Myocyte (in vitro differentiated cells): ENCODE results near the gene RAD51B. TPM values are rescaled to one million over a fixed set of nuclear protein-coding genes. Genes with fewer than 3 reads are reported as not detected.

Experiments used
- DNase-seq: peaks from one replicate; pipeline ENCODE4 v3.0.0-alpha.2; 2012; ENCODE audit warnings: low read depth
- total RNA-seq: library from RNA; depleted of rRNA; stranded (reverse); fragments of >200 nt; gene quantifications from 2 replicates; pipeline ENCODE4 v1.2.3, GENCODE V29; 2014

The RAD51B gene
- total RNA-seq, 1 donor from 2014 or later: 70.0 TPM

GRCh38 chr14:68653804-68654203, 834.2 kb downstream of the RAD51B start:
- DNase-seq: no peak

- DNase-seq: no peak
These were observed 834.9 kb downstream of the RAD51B start for GRCh38 chr14:68654471-68654941.

GRCh38 chr14:68655021-68655831, 835.6 kb downstream of the RAD51B start:
- peak; percentile 81 for DNase-seq

GRCh38 chr14:68655911-68656316, 836.3 kb downstream of the RAD51B start:
- peak; percentile 63 for DNase-seq

- no peak for DNase-seq
These were observed 836.9 kb downstream of the RAD51B start for GRCh38 chr14:68656452-68656851.

GRCh38 chr14:68657300-68658028, 837.9 kb downstream of the RAD51B start:
- DNase-seq: no peak

GRCh38 chr14:68658029-68658509, 838.5 kb downstream of the RAD51B start:
- no peak for DNase-seq

- no peak for DNase-seq
These were observed 839.7 kb downstream of the RAD51B start for GRCh38 chr14:68658943-68659931.

- no peak for DNase-seq
These were observed 840.9 kb downstream of the RAD51B start for GRCh38 chr14:68660495-68660894.

- DNase-seq: no peak
These were observed 841.9 kb downstream of the RAD51B start for GRCh38 chr14:68661226-68662225.

- peak; percentile 95 for DNase-seq
These were observed 842.8 kb downstream of the RAD51B start for GRCh38 chr14:68662392-68662791.

GRCh38 chr14:68662826-68663225, 843.2 kb downstream of the RAD51B start:
- peak; percentile 49 for DNase-seq

- peak; percentile 75 for DNase-seq
These were observed 844.0 kb downstream of the RAD51B start for GRCh38 chr14:68663385-68664076.

GRCh38 chr14:68664225-68664681, 844.7 kb downstream of the RAD51B start:
- no peak for DNase-seq

- DNase-seq: peak; percentile 50
These were observed 845.6 kb downstream of the RAD51B start for GRCh38 chr14:68665131-68665530.

- peak; percentile 82 for DNase-seq
These were observed 846.2 kb downstream of the RAD51B start for GRCh38 chr14:68665792-68666204.

- no peak for DNase-seq
These were observed 846.7 kb downstream of the RAD51B start for GRCh38 chr14:68666236-68666635.

GRCh38 chr14:68666899-68667298, 847.3 kb downstream of the RAD51B start:
- DNase-seq: no peak

GRCh38 chr14:68667313-68667791, 847.8 kb downstream of the RAD51B start:
- no peak for DNase-seq
